NCI-H748 treated with DMSO at 0.1 percent for 48 hours (cell line): Measurements from ENCODE around the gene OR5H1.
"Not testable (repeated sequence)": the region's sequence is repeated elsewhere in the genome, so short reads cannot be mapped to it uniquely, and the experiment has no call there.

Source experiments
- DNase-seq: peaks from one replicate; lab custom pipeline; 2025; lab: John Stamatoyannopoulos, UW

Gene OR5H1

DNA sequence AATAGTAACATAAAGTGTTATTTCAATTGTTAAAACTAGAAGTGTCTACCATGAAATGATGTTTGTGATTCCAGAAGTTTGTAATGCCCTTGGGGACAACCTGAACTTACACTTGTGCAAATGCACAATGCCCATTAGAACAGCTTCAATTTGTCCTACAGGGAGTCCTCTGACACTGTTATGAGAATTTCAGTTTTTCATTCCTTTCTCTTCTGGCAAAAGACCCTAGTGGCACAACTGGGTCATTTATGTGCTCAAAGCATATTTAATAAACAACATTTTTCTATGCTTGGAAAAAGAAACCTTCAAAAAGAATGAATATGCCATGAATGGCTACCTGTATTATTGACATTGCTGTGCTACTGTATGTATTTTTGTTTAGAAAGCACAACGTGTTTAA, at the start of gene OR5H1:
Gene OR5H1 (plus strand): TSS at position 301 of the 400 bp plus-strand sequence. CDS start 1,977 bp downstream, outside the sequence.
- no peak for DNase-seq

DNA sequence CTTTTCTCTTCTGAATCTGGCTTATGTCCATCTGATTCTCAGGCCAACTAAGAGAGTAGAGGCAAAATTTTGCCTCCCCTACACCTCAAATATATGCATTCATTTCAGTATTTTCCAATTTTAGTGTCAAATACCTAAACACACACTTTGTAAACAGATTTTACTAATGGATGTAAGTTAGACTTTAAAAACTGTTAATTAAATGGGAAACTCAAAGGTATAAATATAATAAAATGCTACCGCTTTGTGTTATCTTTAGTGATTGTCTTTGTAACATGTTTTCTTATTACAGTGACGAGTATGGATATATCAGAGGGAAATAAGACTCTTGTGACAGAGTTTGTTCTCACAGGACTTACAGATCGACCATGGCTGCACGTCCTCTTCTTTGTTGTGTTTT, 43.6 kb upstream of the OR5H1 start, which contains the start of gene OR5AC2:
Gene OR5AC2 (plus strand): TSS at position 301 of the 400 bp plus-strand sequence. CDS start 0 bp downstream, at position 301.
- DNase-seq: no peak

DNA sequence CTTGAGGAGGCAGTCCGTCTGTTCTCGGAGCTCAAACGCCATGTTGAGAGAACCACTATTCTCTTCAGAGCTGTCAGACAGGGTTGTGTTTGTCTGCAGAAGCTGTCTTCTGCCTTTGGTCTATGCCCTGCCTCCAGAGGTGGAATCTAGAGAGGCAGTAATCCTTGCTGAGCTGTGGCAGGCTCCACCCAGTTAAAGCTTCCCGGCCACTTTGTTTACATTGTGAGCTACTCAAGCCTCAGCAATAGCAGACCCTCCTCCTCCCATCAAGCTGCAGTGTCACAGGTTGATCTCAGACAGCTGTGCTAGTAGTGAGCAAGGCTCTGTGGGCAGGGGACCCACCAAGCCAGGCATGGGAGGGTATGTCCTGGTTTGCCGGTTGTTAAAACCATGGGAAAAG, 34.6 kb upstream of the OR5H1 start:
- DNase-seq: no peak

DNA sequence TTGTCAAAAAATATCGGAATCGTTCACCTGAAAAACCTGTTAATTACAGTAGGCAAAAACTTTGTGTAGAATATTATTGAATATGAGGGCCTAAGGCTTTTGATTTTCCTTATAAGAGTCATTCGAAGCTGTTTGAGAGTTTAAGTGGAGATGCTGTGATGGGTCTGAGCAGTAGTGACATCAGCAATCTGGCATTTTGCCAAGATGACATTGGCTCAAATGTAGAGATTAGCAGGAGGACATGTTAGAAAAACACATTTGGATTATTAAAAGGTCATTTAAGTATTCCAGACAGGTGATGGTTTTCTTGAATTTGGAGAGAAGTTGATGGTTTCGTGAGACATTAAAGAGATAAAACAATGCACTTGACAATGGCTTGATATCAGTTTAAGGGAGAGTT, 30.7 kb upstream of the OR5H1 start:
- no peak for DNase-seq

DNA sequence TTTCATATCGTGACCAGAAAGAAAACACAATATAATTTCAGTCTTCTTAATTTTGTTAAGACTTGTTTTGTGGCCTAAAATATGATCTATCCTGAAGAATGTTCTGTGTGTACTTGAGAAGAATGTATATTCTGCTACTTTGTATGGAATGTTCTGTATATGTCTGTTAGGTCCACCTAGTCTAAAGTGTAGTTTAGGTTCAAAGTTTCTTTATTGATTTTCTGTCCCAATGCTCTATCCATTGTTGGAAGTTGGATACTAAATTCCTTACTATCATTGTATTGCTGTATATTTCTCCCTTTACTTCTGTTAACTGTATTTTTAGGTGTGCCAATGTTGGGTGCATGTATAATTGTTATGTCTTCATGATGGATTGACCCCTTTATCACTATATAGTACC, 22.4 kb upstream of the OR5H1 start:
- DNase-seq: no peak

DNA sequence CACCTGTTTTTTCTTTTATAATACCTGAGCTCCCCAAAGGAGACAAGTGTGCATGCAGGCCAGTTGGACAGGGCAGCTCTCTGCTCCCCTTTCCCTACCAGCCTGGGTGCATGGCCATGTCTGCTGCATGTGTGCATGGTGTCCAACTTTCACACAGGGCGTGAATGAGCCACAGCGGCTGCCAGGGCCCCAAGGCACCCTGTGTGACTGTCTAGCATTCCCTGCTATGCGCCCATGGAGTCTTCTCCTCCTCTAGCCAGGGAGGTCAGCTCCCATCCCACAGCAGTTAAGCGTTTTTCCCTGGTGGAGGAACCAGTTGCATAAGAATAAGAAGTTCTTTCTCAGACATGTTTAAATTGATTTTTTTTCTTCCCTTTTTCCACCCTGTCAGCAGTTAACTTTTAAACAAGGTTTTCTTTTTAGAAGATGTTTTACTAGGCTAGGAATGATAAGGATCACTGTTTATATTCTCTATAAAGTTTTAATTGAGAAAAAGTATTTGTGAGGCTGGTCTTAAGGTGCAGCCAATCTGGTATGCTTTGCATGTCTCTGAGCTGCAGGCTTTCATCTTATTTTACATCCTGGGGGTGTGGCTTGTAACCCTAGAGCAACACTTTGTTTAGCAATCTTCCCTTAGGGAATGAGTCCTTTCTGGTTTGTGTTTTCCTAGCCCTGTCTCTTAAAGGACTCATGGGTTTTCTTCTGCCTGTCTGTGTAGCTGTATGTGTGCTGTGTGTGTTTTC, 20.5 kb upstream of the OR5H1 start:
- no peak for DNase-seq

DNA sequence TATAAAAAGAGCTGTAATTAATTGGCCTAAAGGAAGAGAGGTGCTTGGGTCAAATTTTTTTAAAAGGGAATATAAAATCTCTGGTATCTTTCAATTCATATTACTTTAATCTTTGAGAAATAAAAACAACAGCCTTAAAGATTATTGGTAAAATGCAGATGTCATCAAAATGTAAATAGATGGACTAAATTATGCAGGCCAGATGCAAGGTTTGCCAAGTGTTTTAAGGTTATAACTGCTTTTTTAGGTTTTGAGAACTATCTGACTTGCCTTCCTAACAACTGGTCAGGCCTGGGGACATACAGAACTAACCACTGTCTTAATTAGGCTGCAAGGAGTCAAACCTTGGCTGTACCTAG, 20.0 kb upstream of the OR5H1 start:
- no peak for DNase-seq

DNA sequence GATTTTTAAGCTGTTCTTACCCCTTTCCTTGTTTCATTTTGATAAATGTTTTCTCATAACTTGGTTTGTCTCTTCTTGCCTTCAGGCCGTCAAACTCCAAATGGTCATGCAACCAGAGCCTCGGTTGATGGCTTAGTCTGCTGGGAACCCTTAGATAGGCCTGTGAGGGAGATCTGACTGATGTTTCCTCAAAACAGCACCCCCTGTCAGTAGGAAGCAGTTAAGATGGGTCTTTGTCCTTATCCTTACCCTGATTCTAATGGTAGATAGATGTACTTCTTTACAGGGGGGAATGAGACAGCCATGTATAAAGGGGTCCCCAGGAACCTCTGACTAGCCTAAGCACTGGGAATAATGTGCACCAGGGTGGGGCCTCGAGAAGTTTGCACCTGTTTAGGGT, 16.3 kb upstream of the OR5H1 start:
- no peak for DNase-seq

DNA sequence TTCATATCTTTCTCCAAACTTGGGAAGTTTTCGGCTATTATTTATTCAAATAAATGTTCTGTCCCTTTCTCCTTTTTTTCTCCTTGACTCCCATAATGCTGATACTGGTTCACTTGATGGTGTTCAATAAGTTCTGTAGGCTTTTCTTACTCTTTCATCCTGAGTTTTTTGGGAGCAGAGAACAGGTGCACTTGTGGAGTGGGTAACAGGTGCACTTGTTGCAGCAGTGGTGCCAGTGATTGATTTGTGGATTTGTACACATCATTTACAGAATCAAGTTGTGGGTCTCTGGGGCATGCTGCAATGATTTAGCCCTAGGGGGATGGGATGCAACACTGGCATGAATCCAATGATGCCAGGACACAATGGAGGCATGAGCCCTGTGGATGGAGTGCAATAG, 14.8 kb upstream of the OR5H1 start:
- DNase-seq: no peak

DNA sequence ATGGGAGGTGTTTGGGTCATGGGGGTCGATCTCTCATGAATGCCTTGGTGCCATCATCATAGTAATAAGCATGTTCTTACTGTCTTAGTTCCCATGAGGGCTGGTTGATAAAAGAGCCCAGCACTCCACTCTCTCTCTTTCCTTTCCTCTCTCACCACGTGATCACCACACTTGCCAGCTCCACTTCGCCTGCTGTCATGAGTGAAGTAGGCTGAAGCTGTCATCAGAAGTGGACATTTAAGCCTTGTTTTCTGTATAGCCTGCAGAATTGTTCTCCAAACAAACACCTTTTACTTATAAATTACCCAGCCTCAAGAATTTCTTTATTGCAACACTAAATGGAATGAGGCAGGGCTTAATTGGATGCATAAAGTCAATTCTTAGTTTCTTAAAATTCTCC, 6.1 kb downstream of the OR5H1 start:
- no peak for DNase-seq

DNA sequence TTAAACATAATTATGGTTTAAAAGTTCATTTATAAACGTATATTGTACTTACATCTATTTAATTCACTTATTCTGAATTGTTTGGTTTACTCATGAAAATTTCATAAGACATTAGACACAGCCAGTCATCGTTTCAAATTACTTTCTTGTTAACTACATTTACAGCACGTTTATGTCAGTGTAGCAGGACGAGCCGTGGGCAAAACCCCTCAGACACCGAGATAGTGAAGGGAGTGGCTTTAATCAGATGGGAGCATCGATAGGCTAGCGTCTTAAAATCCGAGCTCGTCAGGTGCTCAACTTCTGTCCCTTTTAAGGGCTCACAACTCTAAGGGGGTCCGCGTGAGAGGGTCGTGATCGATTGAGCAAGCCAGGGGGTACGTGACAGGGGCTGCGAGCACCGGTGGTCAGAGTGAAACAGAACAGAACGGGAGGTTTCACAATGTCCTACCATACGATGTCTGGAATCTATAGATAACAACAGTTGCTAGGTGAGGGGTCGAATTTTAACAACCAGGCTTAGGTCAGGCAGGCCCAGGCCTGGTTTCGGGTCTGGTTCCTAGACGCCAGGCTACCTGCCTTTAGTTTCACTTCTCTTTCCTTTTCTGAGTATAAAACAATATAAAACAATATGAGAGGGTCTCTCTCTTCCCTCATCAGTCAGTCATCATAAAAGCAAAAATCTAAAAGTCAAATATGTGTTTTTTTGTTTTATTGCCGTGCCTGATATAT, 7.5 kb downstream of the OR5H1 start:
- not testable (repeated sequence) for DNase-seq

DNA sequence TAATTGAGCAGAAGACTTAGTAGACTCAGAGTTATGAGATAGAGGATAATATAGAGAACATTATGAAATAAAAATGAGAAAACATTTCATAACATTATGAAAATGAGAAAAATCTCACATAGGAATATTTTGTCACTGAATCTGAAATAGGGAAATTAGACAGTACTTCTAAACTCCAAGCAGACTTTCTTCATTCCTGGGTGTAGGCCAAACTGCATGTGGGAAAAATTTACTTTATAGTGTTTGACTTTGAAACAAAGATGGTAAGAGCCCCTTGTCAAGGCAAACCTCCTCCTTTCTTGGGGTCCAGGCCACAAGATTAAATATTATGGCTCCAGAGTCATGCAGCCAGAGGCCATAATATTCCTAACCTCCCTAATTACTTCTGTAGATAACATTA, 10.0 kb downstream of the OR5H1 start:
- DNase-seq: no peak

DNA sequence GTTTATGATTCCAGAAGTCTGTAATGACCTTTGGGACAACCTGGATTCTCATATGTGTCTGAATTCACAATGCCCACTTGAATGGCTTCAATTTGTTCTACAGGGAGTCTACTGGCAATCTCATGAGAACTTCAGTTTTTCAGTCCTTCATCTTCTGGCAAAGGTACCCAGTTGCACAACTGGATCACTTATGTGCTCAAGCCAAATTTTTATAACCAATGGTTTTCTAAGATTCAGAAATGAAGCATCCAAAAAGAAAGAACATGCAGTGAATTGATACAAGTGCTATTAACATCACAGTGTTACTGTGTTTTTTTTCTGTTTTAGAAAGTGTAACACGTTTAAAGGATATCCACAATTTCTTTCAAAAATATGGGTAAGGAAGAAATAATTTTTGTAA, 16.7 kb downstream of the OR5H1 start, which contains the start of gene OR5H14:
Gene OR5H14 (plus strand): TSS at position 301 of the 400 bp plus-strand sequence. CDS start 1,907 bp downstream, outside the sequence.
- no peak for DNase-seq

DNA sequence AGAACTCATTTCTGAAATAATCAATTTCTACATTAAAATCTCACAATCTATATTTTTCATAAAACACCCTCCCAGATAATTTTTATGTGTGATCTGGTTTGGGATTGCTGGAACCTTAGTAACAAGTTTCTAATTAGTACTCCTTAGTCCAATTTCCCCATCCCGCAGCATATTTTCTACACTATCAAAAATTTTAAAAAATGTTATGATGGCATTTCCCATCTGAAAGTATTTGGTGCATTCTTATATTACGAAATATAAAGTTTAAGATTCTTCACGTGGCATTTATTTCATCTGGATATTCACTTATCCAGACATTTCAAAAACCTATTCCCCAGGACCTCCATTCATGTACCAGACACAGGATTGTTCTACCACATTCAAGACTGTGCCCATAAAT, 18.2 kb downstream of the OR5H1 start:
- DNase-seq: no peak

DNA sequence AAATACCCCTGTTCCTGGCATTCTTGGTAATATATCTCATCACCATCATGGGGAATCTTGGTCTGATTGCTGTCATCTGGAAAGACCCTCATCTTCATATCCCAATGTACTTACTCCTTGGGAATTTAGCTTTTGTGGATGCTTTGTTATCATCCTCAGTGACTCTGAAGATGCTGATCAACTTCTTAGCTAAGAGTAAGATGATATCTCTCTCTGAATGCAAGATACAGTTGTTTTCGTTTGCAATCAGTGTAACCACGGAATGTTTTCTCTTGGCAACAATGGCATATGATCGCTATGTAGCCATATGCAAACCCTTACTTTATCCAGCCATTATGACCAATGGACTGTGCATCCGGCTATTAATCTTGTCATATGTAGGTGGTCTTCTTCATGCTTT, 18.9 kb downstream of the OR5H1 start:
- not testable (repeated sequence) for DNase-seq

DNA sequence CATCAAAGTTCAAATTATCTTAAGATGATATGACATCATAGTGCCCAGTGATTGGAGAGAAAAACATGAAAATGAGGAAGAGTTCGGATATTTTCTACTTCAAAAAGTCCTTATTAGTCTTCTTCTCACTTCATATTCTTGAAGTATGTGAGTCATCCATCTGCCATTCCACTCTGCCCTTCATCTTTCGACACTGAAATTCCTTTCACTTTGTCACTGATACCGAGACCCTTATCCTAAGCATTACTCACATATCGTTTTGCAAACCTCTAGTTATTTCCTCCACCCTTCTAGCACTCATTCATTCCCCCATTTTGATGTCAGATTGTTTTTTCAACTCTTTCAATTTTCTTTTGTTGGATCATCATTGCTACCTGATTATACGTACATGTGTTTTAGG, 20.7 kb downstream of the OR5H1 start:
- no peak for DNase-seq

DNA sequence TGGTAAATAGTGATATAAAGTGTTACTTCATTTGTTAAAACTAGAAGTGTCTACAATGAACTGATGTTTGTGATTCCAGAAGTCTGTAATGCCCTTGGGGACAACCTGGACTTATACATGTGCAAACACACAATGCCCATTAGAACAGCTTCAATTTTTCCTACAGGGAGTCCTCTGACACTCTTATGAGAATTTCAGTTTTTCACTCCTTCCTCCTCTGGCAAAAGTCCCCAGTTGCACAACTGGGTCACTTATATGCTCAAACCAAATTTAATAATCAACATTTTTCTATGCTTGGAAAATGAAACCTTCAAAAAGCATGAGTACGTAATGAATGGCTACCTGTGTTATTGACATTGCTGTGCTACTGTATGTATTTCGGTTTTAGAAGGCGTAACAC, 35.9 kb downstream of the OR5H1 start, which contains the start of gene OR5H15:
Gene OR5H15 (plus strand): TSS at position 301 of the 400 bp plus-strand sequence. CDS start 2,004 bp downstream, outside the sequence.
- DNase-seq: no peak

DNA sequence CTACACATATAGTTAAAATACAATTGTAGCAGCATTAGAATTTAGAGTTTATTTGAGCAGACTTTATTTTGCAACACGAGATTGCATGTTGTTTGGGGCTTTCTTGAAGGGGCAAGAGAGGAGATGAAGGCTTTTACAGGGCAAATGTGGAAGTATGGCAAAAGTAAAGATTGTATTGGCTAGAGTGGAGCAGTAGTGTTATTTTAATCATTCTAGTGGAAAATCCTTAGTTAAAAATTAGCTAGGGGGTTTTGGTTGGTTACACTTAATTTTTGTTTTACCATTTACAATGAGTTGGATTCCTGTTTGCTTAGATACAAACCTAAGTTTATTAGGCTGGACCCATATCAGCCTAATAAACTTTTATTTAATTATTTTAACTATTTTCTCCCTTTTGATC, 40.5 kb downstream of the OR5H1 start:
- no peak for DNase-seq

DNA sequence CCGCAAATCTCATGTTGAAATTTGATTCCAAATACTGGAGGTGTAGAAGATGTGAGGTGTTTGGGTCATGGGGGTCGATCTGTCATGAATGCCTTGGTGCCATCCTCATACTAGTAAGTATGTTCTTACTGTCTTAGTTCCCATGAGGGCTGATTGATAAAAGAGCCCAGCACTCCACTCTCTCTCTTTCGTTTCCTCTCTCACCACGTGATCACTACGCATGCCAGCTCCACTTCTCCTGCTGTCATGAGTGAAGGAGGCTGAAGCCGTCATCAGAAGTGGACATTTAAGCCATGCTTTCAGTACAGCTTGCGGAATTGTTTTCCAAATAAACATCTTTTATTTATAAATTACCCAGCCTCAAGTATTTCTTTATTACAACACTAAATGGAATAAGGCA, 42.1 kb downstream of the OR5H1 start:
- DNase-seq: no peak

DNA sequence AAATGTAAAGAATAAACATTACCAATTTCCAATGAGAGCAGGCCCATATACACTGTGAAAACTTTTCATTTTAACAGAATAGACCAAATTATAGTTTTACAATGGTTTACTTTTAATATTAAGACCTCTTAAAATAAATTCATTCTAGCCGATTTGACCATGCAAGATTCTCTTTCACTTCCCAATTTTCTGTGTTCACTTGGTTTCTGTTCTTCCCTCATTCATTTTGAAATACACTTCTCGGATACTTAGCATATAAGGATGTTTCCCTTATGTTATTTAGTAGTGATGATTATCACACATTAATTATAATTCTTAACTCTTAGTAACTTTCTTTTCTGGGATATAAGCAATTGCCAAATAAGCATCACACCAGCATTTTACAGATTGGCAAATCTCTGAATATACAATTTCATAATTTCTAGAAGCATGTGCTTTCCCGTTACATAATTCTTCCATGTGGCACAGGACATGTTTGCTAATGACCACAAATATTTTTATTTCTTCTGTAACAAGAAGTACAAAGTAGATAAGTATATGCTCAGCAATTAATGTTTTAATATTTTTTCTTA, 49.9 kb downstream of the OR5H1 start:
- no peak for DNase-seq

DNA sequence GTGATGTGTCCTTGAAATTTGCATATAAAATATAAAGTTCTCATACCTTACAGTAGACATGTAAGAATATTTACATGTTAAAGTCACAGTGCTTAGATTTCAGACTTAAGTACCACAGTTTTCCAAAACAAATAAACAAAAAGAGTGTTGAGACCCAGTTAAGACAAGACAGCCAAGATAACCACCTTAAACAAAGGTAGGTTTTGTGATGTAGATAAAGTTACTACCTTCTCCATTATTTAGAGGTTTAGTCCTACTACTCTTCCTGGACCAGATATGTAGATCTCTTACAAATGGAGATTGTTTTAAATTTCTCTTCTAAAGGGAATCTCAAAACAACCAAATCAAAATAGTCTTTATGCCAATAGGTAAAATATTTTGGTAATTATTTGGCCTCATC, 51.7 kb downstream of the OR5H1 start:
- no peak for DNase-seq

DNA sequence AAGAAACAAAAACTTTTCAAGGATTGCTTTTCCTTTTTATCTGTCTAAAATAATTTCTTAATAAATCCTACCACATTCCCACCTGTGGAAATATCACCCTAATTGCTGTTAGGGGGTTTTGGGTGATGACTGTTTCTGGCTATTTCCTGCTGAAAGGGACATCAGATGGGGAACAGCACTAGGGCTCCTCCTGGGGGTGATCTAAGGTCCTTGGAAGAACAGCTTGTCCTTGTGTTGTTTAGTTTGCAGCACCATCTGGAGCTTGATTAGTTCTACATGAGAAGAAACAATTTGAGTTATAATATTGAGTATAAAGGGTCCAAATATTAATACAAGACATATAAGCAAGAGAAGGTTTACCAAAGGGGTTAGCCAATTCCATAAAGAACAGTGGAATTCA, 54.7 kb downstream of the OR5H1 start:
- DNase-seq: no peak
